ENCODE data around the gene ADAMTS18. TPM values are rescaled to one million over a fixed set of nuclear protein-coding genes. Genes with fewer than 3 reads are reported as not detected.

ADAMTS18 gene
- total RNA-seq, 2 experiments from 2014 or later, result not detected

- BruUV-seq (replicated peaks), result no TSS peak
- intact Hi-C loops (cut with micrococcal nuclease; ENCODE audit: unreplicated experiment), result no loop called here
- H3K4me1 ChIP-seq (ENCODE audit: insufficient read depth, low read length, poor library complexity, severe bottlenecking), result no peaks in the 10 kb centered on the region
- H4K20me1 ChIP-seq (ENCODE audit: insufficient read depth, low read length), result no peaks in the 10 kb centered on the region
- TF ChIP-seq, protein P1, sequence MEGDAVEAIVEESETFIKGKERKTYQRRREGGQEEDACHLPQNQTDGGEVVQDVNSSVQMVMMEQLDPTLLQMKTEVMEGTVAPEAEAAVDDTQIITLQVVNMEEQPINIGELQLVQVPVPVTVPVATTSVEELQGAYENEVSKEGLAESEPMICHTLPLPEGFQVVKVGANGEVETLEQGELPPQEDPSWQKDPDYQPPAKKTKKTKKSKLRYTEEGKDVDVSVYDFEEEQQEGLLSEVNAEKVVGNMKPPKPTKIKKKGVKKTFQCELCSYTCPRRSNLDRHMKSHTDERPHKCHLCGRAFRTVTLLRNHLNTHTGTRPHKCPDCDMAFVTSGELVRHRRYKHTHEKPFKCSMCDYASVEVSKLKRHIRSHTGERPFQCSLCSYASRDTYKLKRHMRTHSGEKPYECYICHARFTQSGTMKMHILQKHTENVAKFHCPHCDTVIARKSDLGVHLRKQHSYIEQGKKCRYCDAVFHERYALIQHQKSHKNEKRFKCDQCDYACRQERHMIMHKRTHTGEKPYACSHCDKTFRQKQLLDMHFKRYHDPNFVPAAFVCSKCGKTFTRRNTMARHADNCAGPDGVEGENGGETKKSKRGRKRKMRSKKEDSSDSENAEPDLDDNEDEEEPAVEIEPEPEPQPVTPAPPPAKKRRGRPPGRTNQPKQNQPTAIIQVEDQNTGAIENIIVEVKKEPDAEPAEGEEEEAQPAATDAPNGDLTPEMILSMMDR (conservative IDR thresholded peaks at IDR 0.05; ENCODE audit: low read length), result no peak
- TF ChIP-seq EZH2phosphoT487 (IDR thresholded peaks at IDR 0.05; ENCODE audit: borderline replicate concordance, low read depth, low read length), result no peak
- H3K4me2 ChIP-seq (ENCODE audit: low read length), result no peak overlapping the region
- no peaks in the 10 kb centered on the region for H3K36me3 ChIP-seq (ENCODE audit: insufficient read depth, low read length)
- H3K27ac ChIP-seq (ENCODE audit: low read depth, low read length, poor library complexity, severe bottlenecking), result no peak overlapping the region
- H3K9me2 ChIP-seq (ENCODE audit: insufficient read depth, low read length), result no peaks in the 10 kb centered on the region
- H2AFZ ChIP-seq (ENCODE audit: low read length), result no peak overlapping the region
- no peaks in the 10 kb centered on the region for H3K79me2 ChIP-seq (ENCODE audit: insufficient read depth, low read depth, low read length)
- CTCF ChIA-PET (ENCODE audit: unreplicated experiment), result interaction anchor here (0.5 kb wide), 1 partner anchor 341 kb away, joined by 3 read pairs; no protein-coding TSS in a partner anchor
- no peak overlapping the region for H3K4me3 ChIP-seq (ENCODE audit: low read depth, low read length, poor library complexity, severe bottlenecking)
- POLR2A ChIA-PET, result no interaction called here
- DNase-seq (ENCODE audit: low spot score), result no peak
- H3K9me3 ChIP-seq (ENCODE audit: low read length), result no peaks in the 10 kb centered on the region
These were observed 26.2 kb downstream of the ADAMTS18 start for GRCh38 chr16:77408607-77409006.

- ChIA-PET CTCF (ENCODE audit: unreplicated experiment) (no interaction called here), POLR2A (interaction anchor here (0.6 kb wide), 1 partner anchor 456 kb away, joined by 6 read pairs; no protein-coding TSS in a partner anchor)
- Histone ChIP-seq H4K20me1 (ENCODE audit: insufficient read depth, low read length) (no peaks in the 10 kb centered on the region), H3K4me1 (ENCODE audit: insufficient read depth, low read length, poor library complexity, severe bottlenecking) (no peaks in the 10 kb centered on the region), H3K36me3 (ENCODE audit: insufficient read depth, low read length) (no peaks in the 10 kb centered on the region), H3K27ac (ENCODE audit: low read depth, low read length, poor library complexity, severe bottlenecking) (no peak overlapping the region), H3K79me2 (ENCODE audit: insufficient read depth, low read depth, low read length) (no peaks in the 10 kb centered on the region), H3K4me2 (ENCODE audit: low read length) (no peak overlapping the region), H3K9me2 (ENCODE audit: insufficient read depth, low read length) (no peaks in the 10 kb centered on the region), H2AFZ (ENCODE audit: low read length) (no peak overlapping the region), H3K9me3 (ENCODE audit: low read length) (no peaks in the 10 kb centered on the region), H3K4me3 (ENCODE audit: low read depth, low read length, poor library complexity, severe bottlenecking) (no peak overlapping the region)
- intact Hi-C loops (cut with micrococcal nuclease; ENCODE audit: unreplicated experiment), result no loop called here
- BruUV-seq (replicated peaks), result no TSS peak
- TF ChIP-seq, protein P1 (conservative IDR thresholded peaks at IDR 0.05; ENCODE audit: low read length), result peak; percentile 40; the same call in 1 of the 2 replicates
- TF ChIP-seq EZH2phosphoT487 (IDR thresholded peaks at IDR 0.05; ENCODE audit: borderline replicate concordance, low read depth, low read length), result no peak
- no peak for DNase-seq (ENCODE audit: low spot score)
These were observed 28.2 kb downstream of the ADAMTS18 start for GRCh38 chr16:77406680-77407079.

- TF ChIP-seq EZH2phosphoT487 (IDR thresholded peaks at IDR 0.05; ENCODE audit: borderline replicate concordance, low read depth, low read length), result no peak
- Histone ChIP-seq H3K9me2 (ENCODE audit: insufficient read depth, low read length) (no peaks in the 10 kb centered on the region), H3K9me3 (ENCODE audit: low read length) (no peaks in the 10 kb centered on the region), H3K4me3 (ENCODE audit: low read depth, low read length, poor library complexity, severe bottlenecking) (no peak overlapping the region), H2AFZ (ENCODE audit: low read length) (no peak overlapping the region), H3K36me3 (ENCODE audit: insufficient read depth, low read length) (no peaks in the 10 kb centered on the region), H3K4me1 (ENCODE audit: insufficient read depth, low read length, poor library complexity, severe bottlenecking) (no peaks in the 10 kb centered on the region), H3K79me2 (ENCODE audit: insufficient read depth, low read depth, low read length) (no peaks in the 10 kb centered on the region), H3K27ac (ENCODE audit: low read depth, low read length, poor library complexity, severe bottlenecking) (no peak overlapping the region), H4K20me1 (ENCODE audit: insufficient read depth, low read length) (no peaks in the 10 kb centered on the region), H3K4me2 (ENCODE audit: low read length) (no peak overlapping the region)
- no TSS peak for BruUV-seq (replicated peaks)
- POLR2A ChIA-PET, result interaction anchor here (0.8 to 1.0 kb wide), 2 partner anchors 28 to 80 kb away, joined by 3 read pairs; no protein-coding TSS in a partner anchor
- no peak for DNase-seq (ENCODE audit: low spot score)
- intact Hi-C loops (cut with micrococcal nuclease; ENCODE audit: unreplicated experiment), result no loop called here
- CTCF ChIA-PET (ENCODE audit: unreplicated experiment), result no interaction called here
These were observed 30.1 kb downstream of the ADAMTS18 start for GRCh38 chr16:77404775-77405174.

All from OCI-LY7 (cell line).